Cardiac fibroblast (primary cell): ENCODE results near the gene ENOSF1.

Experiments
- DNase-seq, 2 donors: peaks; one replicate each; pipeline versions ENCODE4 v3.0.0 to v3.0.0-alpha.2; 2010; ENCODE audit warnings: low read depth in 2 of 2
- H3K4me3 ChIP-seq, 2 donors: replicated peaks in 1 of 2; 1 replicate in 1 of 2; 2 replicates in 1 of 2; pipeline ENCODE4 v1.5.1; 2011; ENCODE audit warnings: low read depth in 2 of 2, low read length in 2 of 2, mild to moderate bottlenecking in 2 of 2, moderate library complexity in 1 of 2
- TF ChIP-seq, protein P1 (sequence below): IDR thresholded peaks from one replicate; pipeline ENCODE4 v1.5.1; 2011; ENCODE audit warnings: low read depth, mild to moderate bottlenecking, low read length, inconsistent platforms

Gene ENOSF1

DNA sequence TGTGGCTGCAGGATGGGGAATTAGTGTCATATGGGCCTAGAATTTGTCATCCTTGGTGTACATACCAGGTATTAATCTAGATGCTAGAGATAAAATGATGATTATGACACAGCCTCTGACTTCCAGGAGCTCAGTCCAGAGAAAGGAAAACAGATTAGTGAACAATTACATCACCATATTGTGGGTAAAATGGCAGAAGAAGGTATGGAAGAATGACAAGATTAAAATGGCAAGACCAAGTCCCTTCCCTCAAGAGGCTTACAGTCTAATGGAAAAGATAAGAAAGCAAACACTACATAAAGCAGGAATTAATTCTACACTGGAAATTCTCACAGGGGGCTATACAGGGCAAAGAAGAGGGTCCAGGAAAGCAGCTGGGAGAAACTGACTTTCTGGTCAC lies 80.9 kb downstream of the ENOSF1 start:
- TF ChIP-seq, protein P1, sequence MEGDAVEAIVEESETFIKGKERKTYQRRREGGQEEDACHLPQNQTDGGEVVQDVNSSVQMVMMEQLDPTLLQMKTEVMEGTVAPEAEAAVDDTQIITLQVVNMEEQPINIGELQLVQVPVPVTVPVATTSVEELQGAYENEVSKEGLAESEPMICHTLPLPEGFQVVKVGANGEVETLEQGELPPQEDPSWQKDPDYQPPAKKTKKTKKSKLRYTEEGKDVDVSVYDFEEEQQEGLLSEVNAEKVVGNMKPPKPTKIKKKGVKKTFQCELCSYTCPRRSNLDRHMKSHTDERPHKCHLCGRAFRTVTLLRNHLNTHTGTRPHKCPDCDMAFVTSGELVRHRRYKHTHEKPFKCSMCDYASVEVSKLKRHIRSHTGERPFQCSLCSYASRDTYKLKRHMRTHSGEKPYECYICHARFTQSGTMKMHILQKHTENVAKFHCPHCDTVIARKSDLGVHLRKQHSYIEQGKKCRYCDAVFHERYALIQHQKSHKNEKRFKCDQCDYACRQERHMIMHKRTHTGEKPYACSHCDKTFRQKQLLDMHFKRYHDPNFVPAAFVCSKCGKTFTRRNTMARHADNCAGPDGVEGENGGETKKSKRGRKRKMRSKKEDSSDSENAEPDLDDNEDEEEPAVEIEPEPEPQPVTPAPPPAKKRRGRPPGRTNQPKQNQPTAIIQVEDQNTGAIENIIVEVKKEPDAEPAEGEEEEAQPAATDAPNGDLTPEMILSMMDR = no peak
- DNase-seq = no peak
- H3K4me3 ChIP-seq = no peak overlapping the region

GRCh38 chr18:629269-630150 lies 82.9 kb downstream of the ENOSF1 start:
- TF ChIP-seq, protein P1 = no peak
- no peak overlapping the region for H3K4me3 ChIP-seq
- DNase-seq = no peak

DNA sequence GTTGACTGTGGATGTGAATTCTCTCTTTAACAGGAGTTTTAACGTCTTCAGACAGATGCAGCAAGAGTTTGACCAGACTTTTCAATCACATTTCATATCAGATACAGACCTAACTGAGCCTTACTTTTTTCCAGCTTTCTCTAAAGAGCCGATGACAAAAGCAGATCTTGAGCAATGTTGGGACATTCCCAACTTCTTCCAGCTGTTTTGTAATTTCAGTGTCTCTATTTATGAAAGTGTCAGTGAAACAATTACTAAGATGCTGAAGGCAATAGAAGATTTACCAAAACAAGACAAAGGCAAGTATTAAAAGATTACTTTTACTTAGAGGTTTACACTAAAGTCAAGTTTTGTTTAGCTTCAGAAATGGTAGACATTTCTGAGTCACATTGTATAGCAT lies 85.2 kb downstream of the ENOSF1 start:
- DNase-seq = peak; percentile 11 to 42
- no peak overlapping the region for H3K4me3 ChIP-seq
- TF ChIP-seq, protein P1 = no peak

DNA sequence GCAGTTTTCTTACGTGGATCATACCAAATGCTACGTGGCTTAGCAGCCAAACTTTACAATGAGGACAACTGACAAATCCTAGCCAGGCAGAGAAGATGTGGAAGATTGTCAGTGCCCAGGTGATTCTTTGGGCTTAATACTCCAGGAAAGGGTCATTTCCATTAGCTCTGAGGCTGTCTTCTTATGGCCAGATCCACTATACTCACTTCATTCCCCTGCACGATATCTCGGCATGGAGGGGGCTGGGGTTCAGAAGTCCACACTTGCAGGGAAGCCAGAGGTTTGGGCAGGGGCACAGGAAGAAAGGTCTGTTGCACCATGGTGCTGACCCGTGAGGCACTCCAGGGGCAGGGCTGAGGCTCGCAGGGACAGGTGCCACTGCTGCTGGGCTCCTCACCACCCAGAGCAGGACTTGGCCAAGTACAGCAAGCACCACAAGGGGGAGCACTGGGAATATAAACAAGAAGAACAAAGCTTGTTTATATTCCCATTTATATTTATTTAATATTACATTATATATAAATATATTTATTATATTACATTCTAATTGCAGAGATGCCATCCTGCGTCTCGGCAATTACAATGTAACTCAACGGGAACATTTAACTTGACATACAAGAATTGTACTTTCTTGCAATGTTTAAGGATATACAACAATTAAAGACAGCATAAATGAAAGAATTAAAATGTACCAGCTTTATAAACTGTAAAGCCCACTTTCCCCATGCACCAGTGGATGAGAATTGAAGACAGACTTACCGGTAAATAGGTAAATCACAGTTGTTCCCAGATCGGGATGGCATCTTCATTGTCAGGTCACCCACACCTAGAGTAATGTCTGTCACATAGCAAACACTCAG lies 88.4 kb downstream of the ENOSF1 start:
- TF ChIP-seq, protein P1 = peak; percentile 69
- peak; percentile 87 to 88 for DNase-seq
- no peak overlapping the region for H3K4me3 ChIP-seq

DNA sequence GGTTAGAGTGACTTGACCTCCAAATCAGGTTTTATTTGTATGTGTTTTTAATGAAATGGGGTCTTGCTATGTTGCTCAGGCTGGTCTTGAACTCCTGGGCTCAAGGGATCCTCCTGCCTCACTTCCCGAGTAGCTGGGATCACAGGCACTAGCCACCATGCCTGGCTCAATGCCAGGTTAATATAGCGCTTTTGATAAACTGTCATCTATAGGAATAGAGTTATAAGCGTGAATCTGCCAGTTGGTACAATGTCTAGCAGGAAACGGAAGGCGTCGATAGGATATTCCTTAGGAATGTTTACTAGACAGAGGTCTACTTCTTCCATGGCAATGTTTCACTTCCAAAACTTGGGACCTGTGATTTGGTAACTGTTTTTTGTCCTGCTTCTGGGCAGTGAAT lies 90.1 kb downstream of the ENOSF1 start:
- no peak for DNase-seq

DNA sequence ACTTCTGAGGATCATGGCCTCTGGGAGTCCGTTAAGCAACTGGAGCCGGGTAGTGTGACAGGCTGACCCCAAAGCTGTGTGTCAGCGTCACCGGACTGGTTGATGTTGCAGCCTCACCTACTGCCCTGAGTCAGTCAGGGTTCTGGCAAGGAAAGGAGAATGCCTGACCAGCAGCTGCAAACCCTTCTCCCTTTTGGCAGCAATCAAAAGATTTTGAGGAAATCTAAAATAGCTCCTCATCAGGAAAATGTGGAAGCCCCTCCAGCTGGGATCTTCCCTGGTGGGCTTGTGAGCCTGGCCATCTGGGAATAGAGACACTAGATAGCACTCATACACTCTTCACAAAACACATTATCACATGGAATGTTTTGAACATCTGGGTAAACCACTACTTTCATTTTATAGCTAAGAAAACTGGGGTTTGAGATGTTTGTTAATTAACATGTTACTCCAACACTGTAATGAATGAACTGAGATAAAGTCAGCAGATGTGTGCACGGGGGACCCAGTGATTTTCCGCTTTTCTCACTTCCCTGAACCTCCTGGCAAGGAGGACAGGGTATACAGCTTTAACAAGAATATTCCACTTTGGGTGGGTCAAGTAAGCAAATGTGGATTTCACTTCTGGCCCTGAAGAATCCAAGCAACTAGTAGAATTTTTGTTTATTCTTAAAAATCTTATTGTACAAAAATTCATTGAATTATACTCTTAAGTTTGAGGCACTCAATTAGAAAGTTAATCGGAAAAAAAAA lies 91.0 kb downstream of the ENOSF1 start:
- peak; percentile 61 to 64 for DNase-seq
- H3K4me3 ChIP-seq = no peak overlapping the region
- TF ChIP-seq, protein P1 = no peak

More for the DNA sequence above, 90.1 kb downstream of the ENOSF1 start:
- TF ChIP-seq, protein P1 = no peak
- H3K4me3 ChIP-seq = no peak overlapping the region
